ENCODE measurements around the gene TMC2.

DNA sequence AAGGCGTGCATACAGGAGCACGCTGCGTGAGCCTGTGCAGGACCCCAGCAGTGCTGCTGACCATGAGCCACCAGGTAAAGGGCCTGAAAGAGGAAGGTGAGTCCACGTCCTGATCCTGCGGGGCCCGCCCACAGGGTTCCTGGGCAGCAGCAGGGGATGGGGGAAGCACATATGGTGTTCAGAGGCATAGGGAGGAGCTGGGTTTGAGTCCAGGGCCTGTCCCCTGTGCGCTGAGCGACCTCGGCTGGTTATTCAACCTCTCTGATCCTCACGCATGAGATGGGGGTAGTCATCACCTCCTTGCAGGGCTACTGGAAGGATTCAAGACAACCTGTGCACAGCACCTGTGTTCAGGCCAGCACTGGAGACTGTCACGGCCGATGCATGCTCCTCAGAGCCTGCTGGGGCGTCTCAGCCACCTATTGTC is at the start of gene TMC2:
- TF ChIP-seq, protein P1, sequence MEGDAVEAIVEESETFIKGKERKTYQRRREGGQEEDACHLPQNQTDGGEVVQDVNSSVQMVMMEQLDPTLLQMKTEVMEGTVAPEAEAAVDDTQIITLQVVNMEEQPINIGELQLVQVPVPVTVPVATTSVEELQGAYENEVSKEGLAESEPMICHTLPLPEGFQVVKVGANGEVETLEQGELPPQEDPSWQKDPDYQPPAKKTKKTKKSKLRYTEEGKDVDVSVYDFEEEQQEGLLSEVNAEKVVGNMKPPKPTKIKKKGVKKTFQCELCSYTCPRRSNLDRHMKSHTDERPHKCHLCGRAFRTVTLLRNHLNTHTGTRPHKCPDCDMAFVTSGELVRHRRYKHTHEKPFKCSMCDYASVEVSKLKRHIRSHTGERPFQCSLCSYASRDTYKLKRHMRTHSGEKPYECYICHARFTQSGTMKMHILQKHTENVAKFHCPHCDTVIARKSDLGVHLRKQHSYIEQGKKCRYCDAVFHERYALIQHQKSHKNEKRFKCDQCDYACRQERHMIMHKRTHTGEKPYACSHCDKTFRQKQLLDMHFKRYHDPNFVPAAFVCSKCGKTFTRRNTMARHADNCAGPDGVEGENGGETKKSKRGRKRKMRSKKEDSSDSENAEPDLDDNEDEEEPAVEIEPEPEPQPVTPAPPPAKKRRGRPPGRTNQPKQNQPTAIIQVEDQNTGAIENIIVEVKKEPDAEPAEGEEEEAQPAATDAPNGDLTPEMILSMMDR (IDR thresholded peaks at IDR 0.05; ENCODE audit: insufficient read depth, low read length, poor library complexity, severe bottlenecking) = no peak
- TF ChIP-seq EZH2phosphoT487 (conservative IDR thresholded peaks at IDR 0.05; ENCODE audit: low read length) = no peak
